Stimulated activated CD8-positive, alpha-beta memory T cell treated with anti-CD3 and anti-CD28 coated beads, Interleukin-4, amount 100 ng/mL, for 4 hours (primary cell): ENCODE results near the gene ANKRD11.
"Not testable (repeated sequence)": the region's sequence is repeated elsewhere in the genome, so short reads cannot be mapped to it uniquely, and the experiment has no call there.

Source experiments
- DNase-seq, 2 donors: peaks; one replicate each; pipeline ENCODE4 v3.0.0-alpha.2; 2020; ENCODE audit warnings: low read depth in 2 of 2, low spot score in 1 of 2

Gene ANKRD11

GRCh38 chr16:89273741-89274472, 216.5 kb downstream of the ANKRD11 start:
- DNase-seq: no peak

DNA sequence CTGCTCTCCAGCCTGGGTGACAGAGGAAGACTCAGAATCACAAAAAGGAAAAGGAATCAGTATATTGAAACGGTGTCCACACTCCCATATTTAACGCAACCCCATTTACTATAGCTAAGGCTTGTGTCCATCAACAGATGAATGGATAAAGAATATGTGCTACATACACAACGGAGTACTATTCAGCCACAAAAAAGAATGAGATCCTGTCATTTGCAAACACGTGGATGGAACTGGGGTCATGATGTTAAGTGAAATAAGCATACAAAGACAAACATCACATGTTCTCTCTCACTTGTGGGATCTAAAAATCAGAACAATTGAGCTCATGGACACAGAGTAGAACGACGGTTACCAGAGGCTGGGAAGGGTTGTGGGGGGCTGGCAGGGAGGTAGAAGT, 217.7 kb downstream of the ANKRD11 start:
- no peak for DNase-seq

DNA sequence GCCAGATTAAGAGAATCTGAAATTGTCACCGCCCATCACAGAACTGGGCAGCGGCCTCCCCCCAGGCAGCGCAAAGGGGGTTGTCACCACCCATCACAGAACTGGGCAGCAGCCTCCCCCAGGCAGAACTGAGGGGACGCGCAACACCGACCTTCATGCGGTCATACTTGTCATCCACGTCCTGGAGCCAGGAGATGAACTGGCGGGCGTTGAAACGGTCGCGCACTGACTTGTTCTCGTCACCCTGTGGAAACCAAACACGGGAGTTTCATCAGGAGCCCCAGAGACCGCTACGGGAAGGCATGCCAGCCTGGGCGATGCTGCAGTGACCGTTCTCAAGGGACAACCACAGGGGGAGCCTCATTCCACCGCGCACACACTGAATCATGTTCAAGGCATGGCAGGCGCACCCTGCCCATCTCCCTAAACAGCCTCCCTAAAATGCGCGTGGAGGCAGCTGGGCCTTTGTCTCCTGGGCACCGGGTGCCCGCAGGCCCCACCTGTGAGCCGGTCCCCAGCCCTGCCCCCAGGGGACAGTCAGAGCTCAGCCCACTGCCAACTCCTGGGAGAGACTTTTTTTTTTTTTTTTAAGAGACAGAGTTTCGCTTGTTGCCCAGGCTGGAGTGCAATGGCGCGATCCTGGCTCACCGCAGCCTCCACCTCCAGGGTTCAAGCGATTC, 219.6 kb downstream of the ANKRD11 start:
- no peak for DNase-seq

DNA sequence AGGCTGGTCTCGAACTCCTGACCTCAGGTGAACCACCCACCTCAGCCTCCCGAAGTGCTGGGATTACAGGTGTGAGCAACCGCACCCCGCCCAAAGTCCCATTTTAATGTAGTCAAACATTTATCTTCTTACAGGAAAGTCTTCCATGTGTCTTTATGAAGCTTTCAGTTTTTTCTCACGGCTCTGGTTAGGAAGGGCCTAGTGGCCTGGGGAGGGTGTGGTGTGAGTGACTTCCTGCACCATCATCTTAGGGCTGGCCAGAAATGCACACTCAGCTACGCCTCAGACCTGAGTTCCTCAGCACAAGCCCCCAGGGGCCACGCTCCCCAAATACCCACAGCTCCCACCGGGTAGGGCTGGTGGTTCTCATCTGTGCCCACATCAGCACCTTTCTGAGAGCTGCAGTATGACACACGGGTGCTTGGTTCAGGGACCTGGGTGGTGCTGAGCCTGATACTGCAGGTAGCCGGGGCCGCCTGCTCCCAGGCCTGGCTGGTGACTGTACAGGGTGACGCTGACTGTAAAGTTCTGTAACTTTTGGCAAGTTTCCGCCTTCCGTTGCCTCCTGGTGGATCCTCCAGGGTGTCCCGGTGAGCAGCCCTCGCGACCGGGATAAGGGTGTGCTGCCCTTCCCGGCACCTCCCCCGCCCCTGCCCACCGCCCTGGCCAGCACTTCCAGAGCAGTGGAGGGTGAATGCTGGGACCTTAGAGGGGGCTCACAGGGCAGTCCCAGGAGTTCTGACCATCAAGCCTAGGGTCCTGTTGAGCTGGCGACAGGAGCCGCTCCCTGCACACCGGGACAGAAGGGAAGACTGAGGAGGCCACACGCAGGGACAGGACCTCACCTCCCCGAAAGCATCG, 220.3 kb downstream of the ANKRD11 start:
- DNase-seq: no peak

- DNase-seq: no peak
Measured at GRCh38 chr16:89268987-89269735, 221.2 kb downstream of the ANKRD11 start.

- no peak for DNase-seq
Measured at GRCh38 chr16:89268585-89268984, 221.8 kb downstream of the ANKRD11 start.

DNA sequence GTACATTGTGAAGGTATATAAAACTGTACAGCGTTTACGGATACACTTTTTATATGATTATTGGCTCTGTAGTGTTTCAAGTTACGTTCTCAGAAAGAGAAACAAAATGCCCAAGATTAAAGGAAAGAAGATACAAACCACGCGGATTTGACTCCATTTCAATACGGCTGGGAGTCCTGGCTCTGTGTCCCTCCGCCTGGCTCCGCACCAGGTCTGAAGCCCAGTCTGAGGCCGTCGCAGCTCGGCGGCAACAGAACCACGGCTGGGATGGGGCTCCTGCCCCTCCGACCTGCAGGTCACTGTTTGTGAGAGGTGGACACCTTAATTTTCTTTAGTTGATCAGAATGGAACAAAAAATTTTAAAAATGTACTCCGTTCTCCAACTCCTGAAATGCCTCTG, 222.6 kb downstream of the ANKRD11 start:
- DNase-seq: not testable (repeated sequence)

DNA sequence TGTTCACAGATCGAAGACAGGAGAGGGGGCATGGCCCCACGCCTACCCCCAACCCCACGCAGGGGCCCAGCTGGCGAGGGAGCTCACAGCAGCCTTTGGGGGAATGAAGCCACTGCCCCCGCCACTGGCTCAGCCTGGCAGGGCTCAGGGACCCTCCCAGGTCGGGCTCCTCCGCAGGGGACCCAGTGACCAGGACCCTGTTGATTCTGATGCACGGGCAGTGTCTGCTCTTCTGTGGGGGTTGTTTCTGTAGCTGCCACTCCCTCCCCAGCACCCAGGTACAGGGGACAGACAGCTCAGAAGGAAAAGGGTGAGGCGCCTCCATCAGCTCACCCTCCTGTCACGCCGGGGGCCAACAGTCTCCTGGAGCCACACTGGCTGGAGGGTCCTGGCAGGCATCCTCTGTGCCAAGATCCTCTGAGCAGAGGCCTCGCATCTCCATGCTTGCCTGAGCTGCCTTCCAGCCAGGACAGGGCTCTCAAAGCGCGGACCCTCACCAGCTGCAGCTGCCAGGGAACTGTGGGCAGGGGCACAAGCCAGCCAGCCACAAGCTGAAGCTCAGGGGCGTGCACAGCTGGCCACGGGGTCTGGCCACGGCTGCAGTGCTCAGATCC, 223.7 kb downstream of the ANKRD11 start:
- DNase-seq: no peak

- no peak for DNase-seq
Measured at GRCh38 chr16:89265647-89266046, 224.7 kb downstream of the ANKRD11 start.

- no peak for DNase-seq
Measured at GRCh38 chr16:89264800-89265550, 225.4 kb downstream of the ANKRD11 start.

DNA sequence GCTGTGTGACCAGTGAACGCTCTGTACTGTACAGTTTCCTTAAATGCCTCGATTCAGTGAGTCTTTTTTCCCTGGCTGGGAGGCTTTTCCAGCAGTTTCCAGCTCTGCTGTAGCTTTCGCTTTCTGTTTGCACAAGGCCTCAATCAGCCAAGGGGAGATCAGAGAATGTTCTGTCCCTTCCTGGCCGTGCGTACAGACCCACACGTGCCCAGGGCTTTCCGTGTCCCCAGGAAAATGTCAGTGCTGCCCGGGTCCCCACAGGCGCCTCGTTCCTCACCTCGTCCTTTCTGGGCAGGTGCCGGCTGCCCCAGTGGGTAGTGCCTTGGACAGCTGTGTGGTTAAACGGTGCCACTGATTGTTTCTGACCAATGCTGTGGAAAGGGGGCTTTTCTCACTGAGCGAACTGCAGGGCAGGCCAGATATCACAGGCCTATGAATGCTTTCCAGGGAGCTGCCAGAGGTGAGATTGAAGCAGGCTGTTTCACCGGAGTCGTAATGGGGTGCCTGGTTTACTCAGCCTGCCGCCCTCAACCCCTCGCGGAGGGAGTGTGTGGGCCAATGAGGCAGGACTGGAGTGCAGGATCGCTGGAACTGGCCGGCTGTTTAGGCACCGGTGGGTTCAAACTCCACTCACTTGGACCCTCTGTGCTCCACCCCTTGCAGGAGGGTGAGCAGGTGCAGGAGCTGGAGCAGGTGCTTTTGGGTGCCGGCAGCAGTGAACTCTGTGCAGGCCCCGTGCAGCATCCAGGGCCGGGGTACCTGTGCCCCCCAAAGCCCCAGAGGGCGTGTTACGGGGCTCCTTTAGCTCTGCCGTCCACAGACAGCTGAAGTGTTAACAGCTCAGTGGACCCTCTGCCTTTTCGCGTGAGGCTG, 228.4 kb downstream of the ANKRD11 start:
- DNase-seq: no peak

DNA sequence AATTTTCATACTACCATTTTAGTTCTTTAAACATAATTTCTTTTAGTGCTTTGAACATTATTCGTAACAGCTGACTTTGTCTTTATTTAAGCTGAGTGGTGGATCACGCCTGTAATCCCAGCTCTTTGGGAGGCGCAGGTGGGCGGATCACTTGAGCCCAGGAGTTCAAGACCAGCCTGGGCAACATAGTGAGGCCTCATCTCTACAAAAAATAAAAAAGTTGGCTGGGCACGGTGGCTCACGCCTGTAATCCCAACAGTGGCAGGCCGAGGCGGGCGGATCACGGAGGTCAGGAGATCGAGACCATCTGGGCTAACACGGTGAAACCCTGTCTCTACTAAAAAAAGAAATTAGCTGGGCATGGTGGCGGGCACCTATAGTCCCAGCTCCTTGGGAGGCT, 230.5 kb downstream of the ANKRD11 start:
- not testable (repeated sequence) for DNase-seq

DNA sequence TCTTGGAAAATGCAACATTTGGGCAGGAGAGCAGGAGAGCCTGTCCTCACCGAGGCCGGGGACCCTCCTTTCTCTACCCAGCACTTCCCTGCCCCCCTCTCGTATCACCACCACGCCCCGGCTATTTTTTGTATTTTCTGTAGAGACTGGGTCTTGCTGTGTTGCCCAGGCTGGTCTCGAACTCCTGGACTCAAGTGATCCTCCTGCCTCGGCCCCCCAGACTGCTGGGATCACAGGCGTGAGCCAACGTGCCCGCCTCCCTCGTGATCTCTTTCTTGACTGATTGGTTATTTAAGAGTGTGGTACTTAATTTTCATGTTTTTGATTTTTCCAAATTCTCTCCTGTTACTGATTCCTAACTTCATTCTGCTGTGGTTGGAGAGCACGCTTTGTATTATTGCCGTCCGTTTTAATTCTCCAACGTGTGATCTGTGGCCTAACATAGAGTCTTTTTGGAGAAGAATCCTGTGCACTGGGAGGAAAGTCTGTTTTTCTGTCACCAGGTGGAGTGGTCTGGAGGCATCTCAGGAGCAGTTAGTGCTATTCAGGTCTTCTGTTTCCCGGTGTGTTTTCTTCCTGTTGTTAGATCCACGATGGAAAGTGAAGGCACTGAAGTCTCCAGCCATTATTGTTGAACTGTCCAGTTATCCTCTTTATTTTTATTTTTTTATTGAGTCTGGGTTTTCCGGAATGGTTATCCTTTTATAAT, 232.4 kb downstream of the ANKRD11 start:
- no peak for DNase-seq

DNA sequence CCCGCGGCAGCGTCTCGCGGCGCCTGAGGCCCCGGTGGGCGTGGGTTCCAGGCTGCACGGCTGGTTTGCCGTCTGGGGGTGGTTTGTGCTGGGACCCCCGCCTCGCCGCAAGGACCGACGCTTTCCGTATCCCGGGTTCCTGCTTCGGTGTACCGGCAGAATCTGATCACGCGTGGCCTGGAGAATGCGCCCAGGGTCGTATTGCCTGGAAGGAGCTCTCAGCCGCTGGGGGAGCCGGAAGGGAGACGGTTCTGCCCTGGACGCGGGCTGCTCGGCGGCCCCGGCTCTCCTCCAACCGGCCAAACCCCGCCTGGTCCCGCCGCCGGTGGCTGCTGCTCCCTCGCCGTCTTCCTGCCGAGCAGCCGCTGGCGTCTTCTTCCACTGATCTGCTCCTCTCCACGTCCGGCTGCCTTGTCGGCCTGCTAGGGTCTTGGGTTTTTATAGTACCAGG, 233.1 kb downstream of the ANKRD11 start:
- no peak for DNase-seq

- peak; percentile 65 to 76 for DNase-seq
Measured at GRCh38 chr16:89256651-89257254, 233.6 kb downstream of the ANKRD11 start.

- DNase-seq: no peak
Measured at GRCh38 chr16:89253548-89254287, 236.6 kb downstream of the ANKRD11 start.
